Astrocyte (in vitro differentiated cells and primary cell): Measurements from ENCODE around the gene OSER1. TPM values are rescaled to one million over a fixed set of nuclear protein-coding genes. Genes with fewer than 3 reads are reported as not detected.
A peak's percentile ranks its signal among the peaks of the same experiment; 100 is the strongest.

ENCODE experiments used
- DNase-seq: peaks from one replicate; pipeline ENCODE4 v3.0.0-alpha.2; 2010; ENCODE audit warnings: low read depth
- FAIRE-seq: peaks from 2 replicates; lab custom pipeline; 2011; peaks lifted over from hg19 to GRCh38; lab: Jason Lieb, UNC
- H2AFZ ChIP-seq: 2 replicates; pipeline ENCODE4 v1.6.0; 2012; ENCODE audit warnings: low read depth, low read length, inconsistent platforms
- H3K27ac ChIP-seq: 2 replicates; pipeline ENCODE4 v1.5.1; 2011; ENCODE audit warnings: low read depth, low read length, inconsistent platforms
- H3K27me3 ChIP-seq: 2 replicates; pipeline ENCODE4 v1.6.0; 2011; ENCODE audit warnings: low read length, inconsistent platforms; ENCODE audit not compliant: insufficient read depth
- H3K36me3 ChIP-seq: 2 replicates; pipeline ENCODE4 v1.5.1; 2011; ENCODE audit warnings: low read length, inconsistent platforms; ENCODE audit not compliant: insufficient read depth
- H3K4me1 ChIP-seq: 2 replicates; pipeline ENCODE4 v1.5.1; 2011; ENCODE audit warnings: low read length, inconsistent platforms; ENCODE audit not compliant: insufficient read depth
- H3K4me2 ChIP-seq: 2 replicates; pipeline ENCODE4 v1.6.0; 2012; ENCODE audit warnings: low read length, inconsistent platforms
- H3K4me3 ChIP-seq: 2 replicates; pipeline ENCODE4 v1.5.1; 2011; ENCODE audit warnings: low read depth, mild to moderate bottlenecking, low read length, inconsistent platforms; ENCODE audit not compliant: insufficient read depth
- H3K79me2 ChIP-seq: 2 replicates; pipeline ENCODE4 v1.6.0; 2012; ENCODE audit warnings: mild to moderate bottlenecking, low read length, inconsistent platforms; ENCODE audit not compliant: insufficient read depth
- H3K9ac ChIP-seq: 2 replicates; pipeline ENCODE4 v1.6.0; 2012; ENCODE audit warnings: mild to moderate bottlenecking, low read length, inconsistent platforms
- H3K9me3 ChIP-seq: 2 replicates; pipeline ENCODE4 v1.5.1; 2012; ENCODE audit warnings: low read depth, mild to moderate bottlenecking, low read length, inconsistent platforms; ENCODE audit not compliant: insufficient read depth
- H4K20me1 ChIP-seq: 2 replicates; pipeline ENCODE4 v1.6.0; 2012; ENCODE audit warnings: low read length, inconsistent platforms; ENCODE audit not compliant: insufficient read depth
- H3K27ac Mint-ChIP-seq: one replicate; pipeline ENCODE4 v1.8.0; 2021; ENCODE audit warnings: mild to moderate bottlenecking, mixed read lengths; ENCODE audit not compliant: unreplicated experiment
- H3K27me3 Mint-ChIP-seq: one replicate; pipeline ENCODE4 v1.8.0; 2021; ENCODE audit warnings: low read depth, mixed read lengths; ENCODE audit not compliant: unreplicated experiment
- H3K36me3 Mint-ChIP-seq: one replicate; pipeline ENCODE4 v1.8.0; 2021; ENCODE audit warnings: low read depth, mixed read lengths; ENCODE audit not compliant: unreplicated experiment
- H3K4me1 Mint-ChIP-seq: one replicate; pipeline ENCODE4 v1.8.0; 2021; ENCODE audit warnings: low read depth, mixed read lengths; ENCODE audit not compliant: unreplicated experiment
- H3K4me3 Mint-ChIP-seq: one replicate; pipeline ENCODE4 v1.8.0; 2021; ENCODE audit warnings: mild to moderate bottlenecking, moderate library complexity, mixed read lengths; ENCODE audit not compliant: unreplicated experiment
- H3K9me3 Mint-ChIP-seq: one replicate; pipeline ENCODE4 v1.8.0; 2021; ENCODE audit warnings: mild to moderate bottlenecking, mixed read lengths; ENCODE audit not compliant: unreplicated experiment
- CTCF ChIP-seq: IDR thresholded peaks from 2 replicates; pipeline ENCODE4 v1.5.1; 2011; ENCODE audit warnings: low read depth, mild to moderate bottlenecking, inconsistent platforms, low read length, moderate library complexity; ENCODE audit not compliant: insufficient read depth
- EZH2 ChIP-seq: IDR thresholded peaks from 2 replicates; pipeline ENCODE4 v1.6.1; 2012; ENCODE audit warnings: mild to moderate bottlenecking, low read length, inconsistent platforms; ENCODE audit not compliant: insufficient read depth
- total RNA-seq: library from RNA; stranded (reverse); gene quantifications from 2 replicates; pipeline ENCODE4 v1.2.1, GENCODE V29; 2021

Gene OSER1
- total RNA-seq, 1 donor from 2014 or later: 30.9 TPM

- H3K4me3 Mint-ChIP-seq: no peak overlapping the region
- H3K4me1 Mint-ChIP-seq: peaks cover 1% of the 10 kb centered on the region
- Histone ChIP-seq H3K27me3 (peaks cover 2% of the 10 kb centered on the region), H4K20me1 (no peaks in the 10 kb centered on the region), H3K4me1 (no peaks in the 10 kb centered on the region), H3K4me2 (no peak overlapping the region), H3K79me2 (no peaks in the 10 kb centered on the region), H3K27ac (no peak overlapping the region), H3K4me3 (no peak overlapping the region), H3K36me3 (no peaks in the 10 kb centered on the region), H3K9ac (no peak overlapping the region), H3K9me3 (no peaks in the 10 kb centered on the region), H2AFZ (no peak overlapping the region)
- TF ChIP-seq EZH2 (no peak), CTCF (no peak)
- no peak for DNase-seq
- H3K9me3 Mint-ChIP-seq: no peaks in the 10 kb centered on the region
- no peak for FAIRE-seq
- peaks cover 2% of the 10 kb centered on the region for H3K36me3 Mint-ChIP-seq
- peaks cover 3% of the 10 kb centered on the region for H3K27me3 Mint-ChIP-seq
- peak overlapping the region; percentile 0 for H3K27ac Mint-ChIP-seq
These were observed 21.3 kb upstream of the OSER1 start for GRCh38 chr20:44231713-44232468.

- Histone ChIP-seq H3K4me2 (no peak overlapping the region), H4K20me1 (no peaks in the 10 kb centered on the region), H3K9me3 (no peaks in the 10 kb centered on the region), H3K9ac (no peak overlapping the region), H3K4me1 (no peaks in the 10 kb centered on the region), H3K27me3 (peaks cover 2% of the 10 kb centered on the region), H3K27ac (no peak overlapping the region), H3K79me2 (no peaks in the 10 kb centered on the region), H3K36me3 (no peaks in the 10 kb centered on the region), H3K4me3 (no peak overlapping the region), H2AFZ (no peak overlapping the region)
- FAIRE-seq (no peak), DNase-seq (no peak)
- H3K36me3 Mint-ChIP-seq: peaks cover 2% of the 10 kb centered on the region
- H3K4me3 Mint-ChIP-seq: no peak overlapping the region
- H3K9me3 Mint-ChIP-seq: no peaks in the 10 kb centered on the region
- no peak overlapping the region for H3K27ac Mint-ChIP-seq
- peaks cover 1% of the 10 kb centered on the region for H3K4me1 Mint-ChIP-seq
- TF ChIP-seq EZH2: no peak
- TF ChIP-seq CTCF: no peak
- peaks cover 3% of the 10 kb centered on the region for H3K27me3 Mint-ChIP-seq
These were observed 20.6 kb upstream of the OSER1 start for GRCh38 chr20:44231193-44231592.
